CD4-positive, alpha-beta T cell treated with Interleukin-6 at 100 ng/mL for 8 hours (primary cell): ENCODE measurements around the gene BTRC.
"Not testable (repeated sequence)": the region's sequence is repeated elsewhere in the genome, so short reads cannot be mapped to it uniquely, and the experiment has no call there.

Experiments
- DNase-seq: peaks from one replicate; pipeline ENCODE4 v3.0.0-alpha.2; 2020; ENCODE audit warnings: mixed read lengths, low spot score

The BTRC gene

GRCh38 chr10:101386659-101387259 lies 32.8 kb downstream of the BTRC start:
- DNase-seq = no peak

- no peak for DNase-seq
Measured at GRCh38 chr10:101388676-101389276, 34.8 kb downstream of the BTRC start.

GRCh38 chr10:101389532-101389931 lies 35.6 kb downstream of the BTRC start:
- not testable (repeated sequence) for DNase-seq

- no peak for DNase-seq
Measured at GRCh38 chr10:101389986-101390531, 36.1 kb downstream of the BTRC start.

- no peak for DNase-seq
Measured at GRCh38 chr10:101393378-101393777, 39.4 kb downstream of the BTRC start.

GRCh38 chr10:101394524-101395133 lies 40.7 kb downstream of the BTRC start:
- DNase-seq = no peak

- DNase-seq = peak; percentile 51
Measured at GRCh38 chr10:101397140-101397539, 43.2 kb downstream of the BTRC start.

- no peak for DNase-seq
Measured at GRCh38 chr10:101400585-101400984, 46.6 kb downstream of the BTRC start.

GRCh38 chr10:101402711-101403110 lies 48.7 kb downstream of the BTRC start:
- DNase-seq = no peak

GRCh38 chr10:101403161-101403560 lies 49.2 kb downstream of the BTRC start:
- no peak for DNase-seq

- DNase-seq = no peak
Measured at GRCh38 chr10:101405001-101405400, 51.0 kb downstream of the BTRC start.

GRCh38 chr10:101411598-101411997 lies 57.6 kb downstream of the BTRC start:
- no peak for DNase-seq

- no peak for DNase-seq
Measured at GRCh38 chr10:101414034-101414433, 60.1 kb downstream of the BTRC start.

- no peak for DNase-seq
Measured at GRCh38 chr10:101415884-101416283, 61.9 kb downstream of the BTRC start.

GRCh38 chr10:101421967-101422366 lies 68.0 kb downstream of the BTRC start:
- not testable (repeated sequence) for DNase-seq

- DNase-seq = no peak
Measured at GRCh38 chr10:101425535-101425934, 71.6 kb downstream of the BTRC start.

GRCh38 chr10:101428036-101428435 lies 74.1 kb downstream of the BTRC start:
- DNase-seq = no peak

- DNase-seq = no peak
Measured at GRCh38 chr10:101429423-101429822, 75.5 kb downstream of the BTRC start.

- no peak for DNase-seq
Measured at GRCh38 chr10:101436302-101436701, 82.3 kb downstream of the BTRC start.

- DNase-seq = no peak
Measured at GRCh38 chr10:101438881-101439391, 85.0 kb downstream of the BTRC start.

- DNase-seq = peak; percentile 9
Measured at GRCh38 chr10:101441541-101442455, 87.8 kb downstream of the BTRC start.

- no peak for DNase-seq
Measured at GRCh38 chr10:101442456-101442800, 88.5 kb downstream of the BTRC start.
